ENCODE results near the gene ZNF641.

ZNF641 gene

GRCh38 chr12:48350249-48351021, at the start of gene ZNF641:
Gene ZNF641 (minus strand): TSS chr12:48350919. CDS start chr12:48348090, 2,829 bp downstream.
- DNase-seq: peak; percentile 73 to 85 (median 81)

GRCh38 chr12:48390026-48390425, 39.3 kb upstream of the ZNF641 start:
- no peak for DNase-seq

GRCh38 chr12:48389409-48389808, 38.7 kb upstream of the ZNF641 start:
- DNase-seq: no peak

- DNase-seq: no peak
These were observed 38.2 kb upstream of the ZNF641 start for GRCh38 chr12:48388938-48389337.

- no peak for DNase-seq
These were observed 37.7 kb upstream of the ZNF641 start for GRCh38 chr12:48388460-48388859.

- no peak for DNase-seq
These were observed 29.9 kb upstream of the ZNF641 start for GRCh38 chr12:48380596-48380995.

- no peak for DNase-seq
These were observed 29.1 kb upstream of the ZNF641 start for GRCh38 chr12:48379794-48380193.

GRCh38 chr12:48377646-48378045, 26.9 kb upstream of the ZNF641 start:
- no peak for DNase-seq

GRCh38 chr12:48374164-48374563, 23.4 kb upstream of the ZNF641 start:
- DNase-seq: no peak

GRCh38 chr12:48366131-48366530, 15.4 kb upstream of the ZNF641 start:
- DNase-seq: no peak

GRCh38 chr12:48361664-48362339, 11.1 kb upstream of the ZNF641 start:
- no peak for DNase-seq

GRCh38 chr12:48358937-48359513, 8.3 kb upstream of the ZNF641 start:
- DNase-seq: no peak

GRCh38 chr12:48356041-48356768, 5.5 kb upstream of the ZNF641 start:
- DNase-seq: no peak

- no peak for DNase-seq
These were observed 1.5 kb upstream of the ZNF641 start for GRCh38 chr12:48352157-48352760.

GRCh38 chr12:48351022-48351708, 446 bp upstream of the ZNF641 start:
- DNase-seq: peak in 1 of 6 experiments; percentile 21

GRCh38 chr12:48349471-48349870, 1.2 kb downstream of the ZNF641 start:
- DNase-seq: peak in 1 of 6 experiments; percentile 22

GRCh38 chr12:48342980-48343379, 7.7 kb downstream of the ZNF641 start:
- no peak for DNase-seq

- DNase-seq: no peak
These were observed 9.8 kb downstream of the ZNF641 start for GRCh38 chr12:48340943-48341342.

GRCh38 chr12:48339442-48340117, 11.1 kb downstream of the ZNF641 start:
- no peak for DNase-seq

GRCh38 chr12:48336564-48336963, 14.2 kb downstream of the ZNF641 start:
- DNase-seq: no peak

GRCh38 chr12:48336061-48336460, 14.7 kb downstream of the ZNF641 start:
- no peak for DNase-seq

GRCh38 chr12:48334808-48335207, 15.9 kb downstream of the ZNF641 start:
- no peak for DNase-seq

All from stimulated activated naive CD4-positive, alpha-beta T cell (primary cell).